HK-2 (cell line): ENCODE measurements around the gene XRCC5.
"Not testable (repeated sequence)": the region's sequence is repeated elsewhere in the genome, so short reads cannot be mapped to it uniquely, and the experiment has no call there.

Experiments used
- DNase-seq: peaks from one replicate; pipeline ENCODE4 v3.0.0-alpha.2; 2018; ENCODE audit not compliant: unreplicated experiment

The XRCC5 gene

GRCh38 chr2:216117561-216118340 is 8.6 kb downstream of the XRCC5 start:
- DNase-seq: no peak

DNA sequence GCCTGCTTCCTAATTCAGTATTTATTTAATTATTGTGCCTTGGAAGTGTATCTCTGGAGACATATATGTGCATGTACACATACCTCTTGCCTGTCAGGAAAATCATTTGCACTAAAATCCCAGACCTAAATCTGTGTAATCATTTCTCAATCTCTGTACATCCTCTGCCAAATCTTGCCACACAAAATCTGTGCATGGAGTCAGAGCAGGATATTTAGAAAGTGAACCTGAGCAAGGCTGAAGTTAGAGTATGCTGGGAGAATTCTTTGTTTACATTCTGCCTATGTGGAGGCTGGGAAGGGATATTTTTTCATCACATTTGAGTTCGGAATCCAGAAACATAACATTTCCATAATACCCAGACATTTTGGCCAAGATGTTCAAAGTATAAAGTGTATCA is 9.3 kb downstream of the XRCC5 start:
- DNase-seq: no peak

DNA sequence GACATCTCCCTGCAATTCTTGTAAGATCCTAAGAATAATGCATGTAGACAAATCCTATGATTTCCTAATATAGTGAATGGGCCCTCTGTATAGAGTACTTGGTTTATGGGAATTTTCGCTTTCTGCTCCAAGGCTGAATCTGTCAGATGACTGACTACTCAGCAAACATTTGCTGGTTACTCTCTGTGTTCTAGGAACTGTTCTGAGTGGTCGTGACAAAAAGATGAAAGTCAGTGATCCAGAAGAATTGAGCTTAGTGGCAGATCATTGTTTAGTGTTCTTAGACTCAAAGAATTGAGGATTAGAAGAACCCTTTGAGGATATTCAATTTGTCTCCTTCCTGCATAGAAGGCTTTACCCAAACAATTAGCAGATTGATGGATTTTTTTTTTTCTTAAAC is 10.0 kb downstream of the XRCC5 start:
- DNase-seq: no peak

DNA sequence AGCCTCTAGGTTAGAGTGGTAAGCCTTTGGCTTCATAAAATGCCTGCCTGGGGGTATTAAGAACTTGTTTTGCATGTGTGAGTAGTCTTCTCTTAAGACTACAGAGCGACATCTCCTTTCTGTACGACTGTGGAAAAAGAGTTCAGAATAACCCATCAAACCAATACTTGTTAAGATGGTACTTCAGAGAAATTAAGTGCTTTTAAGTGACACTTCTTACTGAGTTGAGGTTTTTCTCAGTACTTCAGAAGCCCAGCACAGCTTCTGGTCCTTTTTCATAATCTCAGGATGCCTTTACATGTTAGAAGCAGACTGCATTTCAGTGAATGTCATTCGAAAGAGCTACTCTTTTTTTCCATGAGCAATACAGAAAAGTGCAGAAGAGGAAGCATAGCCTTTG is 10.8 kb downstream of the XRCC5 start:
- no peak for DNase-seq

GRCh38 chr2:216121255-216121654 is 12.1 kb downstream of the XRCC5 start:
- DNase-seq: no peak

GRCh38 chr2:216126943-216127342 is 17.8 kb downstream of the XRCC5 start:
- DNase-seq: no peak

DNA sequence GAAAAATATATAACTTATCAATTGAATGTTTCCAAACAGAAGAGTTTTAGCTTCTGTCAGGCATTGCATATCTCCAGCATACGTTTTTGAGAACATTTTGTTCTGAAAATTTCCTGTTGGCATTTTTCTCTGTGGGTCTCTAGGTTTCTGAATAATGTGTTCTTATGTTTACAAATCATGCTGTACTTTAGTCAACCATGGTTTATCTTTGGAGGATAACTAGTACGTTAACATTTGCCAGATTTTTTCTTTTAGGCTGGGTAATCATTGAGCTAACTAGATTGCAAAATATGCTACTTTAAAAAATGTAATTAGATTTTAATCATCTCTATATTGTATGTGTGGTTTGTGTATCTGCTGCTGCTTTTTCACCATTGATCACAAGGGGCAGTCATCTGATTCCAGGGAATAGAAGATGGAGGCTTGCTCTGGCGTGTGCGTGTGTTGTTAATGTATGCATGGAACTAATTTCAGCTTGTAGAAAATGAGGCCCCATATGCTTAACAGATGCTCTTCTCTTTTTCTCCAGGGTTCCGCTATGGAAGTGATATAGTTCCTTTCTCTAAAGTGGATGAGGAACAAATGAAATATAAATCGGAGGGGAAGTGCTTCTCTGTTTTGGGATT is 21.3 kb downstream of the XRCC5 start:
- no peak for DNase-seq

- no peak for DNase-seq
Observed at GRCh38 chr2:216131175-216131926, 22.2 kb downstream of the XRCC5 start.

- DNase-seq: no peak
Observed at GRCh38 chr2:216132585-216132984, 23.4 kb downstream of the XRCC5 start.

DNA sequence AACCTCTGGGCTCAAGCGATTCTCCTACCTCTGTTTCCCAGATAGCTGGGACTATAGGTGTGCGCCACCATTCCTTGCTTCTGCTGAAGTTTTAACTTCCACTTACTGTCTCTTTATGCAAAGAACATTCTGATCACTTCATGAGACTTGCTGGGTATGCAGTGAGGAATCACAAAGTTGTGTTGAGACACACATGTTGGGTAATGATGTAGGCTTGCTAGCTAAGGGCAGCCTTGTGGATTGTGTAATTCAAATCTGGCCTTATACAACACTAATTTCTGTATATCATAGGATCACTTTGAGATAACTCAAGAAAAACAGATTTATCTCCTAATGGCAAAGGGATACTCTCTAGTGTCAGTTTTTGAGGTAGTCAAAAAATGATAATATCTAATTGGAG is 24.2 kb downstream of the XRCC5 start:
- DNase-seq: no peak

GRCh38 chr2:216134958-216135541 is 25.9 kb downstream of the XRCC5 start:
- DNase-seq: no peak

DNA sequence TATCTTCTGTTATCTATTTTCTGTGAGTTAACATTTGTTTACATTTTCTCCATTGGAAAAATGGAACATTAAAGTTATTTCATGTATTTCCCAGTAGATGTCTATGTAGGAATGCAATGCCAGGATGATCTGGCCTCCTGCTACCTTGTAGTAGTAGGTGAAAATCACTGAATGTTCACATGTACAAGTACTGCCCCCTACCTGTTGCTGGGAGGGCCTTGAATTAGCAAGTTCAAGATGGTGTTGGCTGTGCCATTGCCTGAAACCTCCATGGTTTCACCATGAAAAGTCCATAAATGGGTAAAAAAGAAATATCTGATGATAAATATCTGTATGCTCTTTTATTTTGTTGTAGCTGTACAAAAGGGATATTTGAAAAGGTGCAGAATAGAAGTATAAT is 30.7 kb downstream of the XRCC5 start:
- no peak for DNase-seq

GRCh38 chr2:216141516-216141915 is 32.4 kb downstream of the XRCC5 start:
- DNase-seq: not testable (repeated sequence)

DNA sequence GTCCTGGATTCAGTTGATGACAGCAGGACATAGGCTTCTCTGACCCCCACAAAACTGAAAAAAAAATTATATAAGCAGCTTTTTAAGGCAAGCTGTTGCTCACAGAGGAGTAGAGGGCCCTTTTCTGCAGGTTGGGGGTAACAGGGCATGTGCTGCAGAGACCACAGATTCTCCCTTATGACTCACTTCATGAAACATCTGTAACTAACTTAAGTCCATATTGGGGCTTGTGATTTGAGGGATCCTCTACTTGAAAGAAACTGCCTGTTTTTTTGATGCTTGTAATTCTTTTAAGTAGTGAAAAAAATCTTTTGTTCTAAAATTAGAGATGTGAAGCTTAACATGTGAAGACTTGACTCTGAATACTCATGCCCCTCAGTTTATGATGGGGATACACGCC is 33.4 kb downstream of the XRCC5 start:
- DNase-seq: no peak

- DNase-seq: no peak
Observed at GRCh38 chr2:216144372-216144771, 35.2 kb downstream of the XRCC5 start.

DNA sequence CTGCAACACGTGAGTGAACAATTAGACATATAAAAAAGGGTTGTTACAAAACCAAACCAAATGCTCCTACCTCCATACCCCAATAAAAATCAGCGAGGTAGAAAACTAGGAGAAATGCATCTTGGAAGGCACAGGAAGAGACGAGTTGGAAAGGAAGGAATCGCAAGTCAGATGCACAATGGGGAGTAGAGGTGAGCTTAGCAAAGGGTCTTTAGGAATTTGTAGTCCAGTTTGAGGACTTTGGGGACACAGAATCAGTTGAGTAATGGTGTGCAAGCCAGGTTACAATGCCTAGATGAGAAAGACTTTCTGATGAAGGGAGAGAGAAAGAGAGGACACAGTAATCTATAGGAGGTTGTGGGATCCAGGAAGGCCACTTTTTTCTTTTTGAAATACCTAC is 35.7 kb downstream of the XRCC5 start:
- no peak for DNase-seq

DNA sequence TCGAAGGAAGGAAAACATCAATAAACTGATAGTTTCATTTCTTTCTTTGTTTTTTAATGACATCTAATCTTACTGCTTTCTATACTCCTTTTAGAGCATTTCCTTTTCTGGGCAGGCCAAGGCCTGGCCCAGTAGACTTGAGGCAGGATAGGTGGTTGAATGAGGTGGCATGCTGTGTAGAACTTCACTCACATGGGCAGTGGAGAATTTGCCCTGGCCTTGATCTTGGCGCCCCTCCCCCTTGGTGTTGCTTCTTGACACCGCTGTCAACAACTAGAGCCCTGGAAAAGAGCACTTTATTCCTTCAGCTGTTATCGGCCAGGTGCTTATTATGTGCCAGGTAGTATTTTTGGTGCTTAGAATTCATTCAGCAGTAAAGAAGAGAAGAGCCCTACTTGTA is 37.4 kb downstream of the XRCC5 start:
- no peak for DNase-seq

- DNase-seq: no peak
Observed at GRCh38 chr2:216147172-216148131, 38.3 kb downstream of the XRCC5 start.

DNA sequence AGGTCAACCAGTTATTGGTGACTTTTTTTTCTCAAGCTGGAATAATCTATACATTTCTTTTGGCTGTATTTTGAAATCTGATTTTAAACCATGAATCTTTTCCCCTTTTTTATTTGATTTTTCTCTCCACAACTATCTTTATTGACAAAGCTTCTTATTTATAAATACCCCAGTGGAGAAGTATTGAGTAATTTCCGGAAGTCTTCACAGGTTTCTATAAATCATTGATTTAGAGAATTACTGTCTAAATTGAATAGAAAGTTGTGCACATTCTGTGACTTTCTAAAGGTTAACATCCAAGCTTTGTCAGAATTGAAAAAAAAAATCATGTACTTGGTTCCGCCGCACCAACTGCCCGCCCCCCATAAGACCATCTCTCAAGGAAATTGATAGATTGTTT is 39.8 kb downstream of the XRCC5 start:
- DNase-seq: no peak

DNA sequence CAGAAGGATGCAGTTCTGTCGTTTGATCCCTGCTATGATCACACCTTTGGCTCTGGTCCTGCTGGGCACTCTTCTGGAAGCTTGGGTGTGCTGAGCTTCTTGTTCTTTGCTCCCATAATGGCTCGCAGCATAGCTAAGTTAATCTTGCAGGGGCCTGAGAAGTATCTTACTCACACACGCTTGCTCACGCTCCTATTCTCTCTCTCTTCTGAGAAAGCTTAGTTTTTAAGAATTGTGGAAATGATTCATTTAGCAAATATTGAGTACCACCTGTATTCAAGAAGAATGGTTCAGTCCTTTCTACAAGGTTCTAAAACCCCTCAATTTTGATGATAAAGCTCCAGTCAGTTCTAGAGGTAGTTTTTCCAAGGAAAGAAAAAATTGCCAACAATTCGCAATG is 40.6 kb downstream of the XRCC5 start:
- DNase-seq: no peak

DNA sequence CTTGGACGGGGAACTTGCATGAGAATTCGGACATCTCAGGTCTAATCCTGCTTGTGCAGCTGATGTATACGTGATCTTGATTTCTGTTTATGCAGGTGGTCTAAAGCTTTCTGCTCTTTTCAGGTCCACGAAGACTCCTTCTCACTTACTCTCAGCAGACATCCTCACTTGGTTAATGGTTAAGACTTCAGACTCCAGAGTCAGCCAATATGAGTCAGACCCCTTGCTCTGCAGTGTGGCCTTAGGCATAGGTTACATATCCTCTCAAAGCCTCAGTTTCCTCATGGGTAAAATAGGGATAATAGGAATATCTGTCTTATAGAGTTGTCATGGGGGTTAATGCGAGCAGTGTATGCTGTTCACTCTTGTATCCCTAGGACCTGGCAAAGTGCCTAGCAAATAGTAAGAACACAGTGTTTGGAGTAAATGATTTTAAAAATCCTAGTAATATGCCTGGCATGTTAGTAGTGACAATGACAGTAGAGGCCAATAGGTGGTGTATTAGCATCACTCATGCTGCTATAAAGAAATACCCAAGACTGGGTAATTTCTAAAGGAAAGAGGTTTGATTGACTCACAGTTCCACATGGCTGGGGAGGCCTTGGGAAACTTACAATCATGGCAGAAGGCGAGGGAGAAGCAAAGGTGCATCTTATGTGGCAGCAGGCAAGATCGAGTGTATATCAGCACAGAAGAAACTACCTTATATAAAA is 42.3 kb downstream of the XRCC5 start:
- DNase-seq: peak; percentile 18
